SK-N-DZ (cell line): ENCODE measurements around the gene GPRC5B.

Experiments
- DNase-seq: peaks from one replicate; pipeline ENCODE4 v3.0.0-alpha.2; 2015; ENCODE audit warnings: low spot score

The GPRC5B gene

DNA sequence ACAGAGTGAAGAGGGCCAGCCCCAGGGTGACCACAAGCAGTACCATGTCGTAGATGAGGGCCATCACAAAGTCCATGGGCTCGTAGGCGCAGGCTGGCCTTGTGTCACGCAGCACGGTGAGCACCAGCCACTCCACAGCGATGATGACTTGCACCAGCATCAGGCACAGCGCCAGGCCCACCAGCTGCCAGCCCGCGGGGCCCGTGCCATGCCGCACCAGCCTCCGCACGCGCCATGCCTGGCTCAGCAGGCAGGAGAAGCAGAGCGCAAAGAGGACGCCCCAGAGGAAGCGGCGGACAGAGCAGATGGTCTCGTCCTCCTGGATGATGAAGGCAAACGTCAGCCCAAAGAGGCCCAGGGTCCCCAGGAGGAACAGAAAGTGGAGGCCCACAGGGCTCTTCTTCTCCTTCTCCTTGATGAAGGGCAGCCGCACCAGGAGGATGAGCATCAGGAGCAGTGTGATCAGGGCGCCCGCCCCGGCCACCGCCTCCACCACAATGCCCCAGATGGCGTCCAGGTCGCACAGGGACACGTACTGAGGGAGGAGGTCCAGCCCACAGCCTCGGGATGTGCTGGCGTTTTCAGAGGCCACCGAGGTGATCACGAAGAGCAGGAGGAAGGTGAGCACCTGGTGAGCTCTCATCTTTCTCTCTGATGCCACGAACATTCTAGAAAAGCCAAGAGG is 12.3 kb downstream of the GPRC5B start:
- DNase-seq: no peak

DNA sequence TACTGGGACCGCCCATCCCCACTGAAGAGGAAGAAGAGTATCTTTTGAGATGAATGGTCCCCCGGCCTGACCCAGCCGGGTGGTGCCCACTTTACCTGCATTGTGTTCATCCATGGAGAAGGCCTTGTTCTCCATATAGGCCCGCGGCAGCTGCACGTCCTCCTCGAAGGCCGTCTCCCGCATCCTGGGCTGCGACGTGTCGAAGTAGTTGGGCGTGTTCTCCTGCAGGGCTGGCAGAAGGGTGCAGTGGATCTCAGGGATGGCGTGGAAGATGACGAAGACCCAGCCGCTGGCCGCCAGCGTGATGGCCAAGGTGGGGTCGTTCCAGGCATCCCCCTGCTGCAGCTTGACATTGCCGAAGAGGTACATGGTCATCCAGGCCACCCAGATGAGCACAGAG is 12.9 kb downstream of the GPRC5B start:
- no peak for DNase-seq

DNA sequence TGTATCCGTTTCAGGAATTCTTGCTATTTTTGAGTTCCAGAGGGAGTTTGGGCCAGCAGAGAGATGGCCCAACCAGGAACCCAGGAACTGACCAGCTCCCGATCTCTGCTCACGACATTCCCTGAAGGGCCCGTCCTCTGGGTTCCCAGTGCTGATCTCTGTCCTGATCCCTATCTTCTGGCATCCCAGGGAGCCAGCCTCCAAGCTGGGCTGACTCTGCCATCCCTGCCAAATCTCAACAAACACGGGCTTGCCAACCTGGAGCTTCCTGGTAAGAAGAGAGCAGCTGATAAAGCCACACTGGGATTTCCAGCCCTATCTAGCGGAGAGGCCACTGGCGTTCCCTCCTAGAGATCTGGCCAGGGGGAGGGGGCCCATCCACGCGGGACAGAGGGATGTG is 16.2 kb downstream of the GPRC5B start:
- no peak for DNase-seq

DNA sequence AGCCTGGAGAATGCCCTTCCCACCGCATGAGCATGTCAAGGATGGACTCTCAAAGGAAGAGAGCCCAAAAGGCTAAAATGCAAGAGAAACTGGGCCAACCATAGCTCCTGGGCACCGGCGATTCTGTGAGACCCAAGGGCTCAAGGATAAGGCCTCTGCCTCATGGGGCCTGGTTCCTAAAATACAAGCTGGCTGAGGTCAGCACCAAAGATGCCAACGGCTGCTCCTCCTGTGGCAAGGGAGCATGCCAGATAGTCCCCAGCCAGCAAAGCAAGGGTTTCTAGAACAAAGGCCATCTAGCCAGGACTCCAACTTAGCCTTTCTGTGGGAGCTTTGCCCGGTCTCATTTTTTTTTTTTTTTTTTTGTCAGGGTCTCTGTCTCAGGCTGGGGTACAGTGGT is 20.1 kb downstream of the GPRC5B start:
- DNase-seq: no peak

- no peak for DNase-seq
Observed at GRCh38 chr16:19863990-19864389, 20.7 kb downstream of the GPRC5B start.

GRCh38 chr16:19861811-19862327 is 22.8 kb downstream of the GPRC5B start:
- DNase-seq: no peak

GRCh38 chr16:19861133-19861532 is 23.5 kb downstream of the GPRC5B start:
- no peak for DNase-seq

- no peak for DNase-seq
Observed at GRCh38 chr16:19860166-19861041, 24.2 kb downstream of the GPRC5B start.

DNA sequence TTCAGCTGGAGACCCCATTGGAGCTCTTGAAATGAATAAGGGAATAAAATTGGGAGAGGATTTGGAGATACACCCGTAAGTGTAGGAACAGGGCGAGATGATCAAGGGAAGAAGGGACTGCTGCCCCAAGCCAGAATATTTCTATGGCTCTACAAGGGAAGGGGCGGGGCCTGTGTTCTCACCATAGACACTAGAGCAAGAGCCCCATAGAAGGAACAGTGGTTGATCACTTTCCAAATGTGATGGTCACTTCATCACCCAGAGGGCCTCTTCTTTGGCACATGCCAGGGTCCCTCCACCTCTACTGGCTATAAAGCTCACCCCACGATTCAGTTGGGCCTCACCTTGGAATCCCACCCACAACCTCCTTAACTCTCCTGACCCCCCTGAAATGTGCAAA is 25.0 kb downstream of the GPRC5B start:
- no peak for DNase-seq

DNA sequence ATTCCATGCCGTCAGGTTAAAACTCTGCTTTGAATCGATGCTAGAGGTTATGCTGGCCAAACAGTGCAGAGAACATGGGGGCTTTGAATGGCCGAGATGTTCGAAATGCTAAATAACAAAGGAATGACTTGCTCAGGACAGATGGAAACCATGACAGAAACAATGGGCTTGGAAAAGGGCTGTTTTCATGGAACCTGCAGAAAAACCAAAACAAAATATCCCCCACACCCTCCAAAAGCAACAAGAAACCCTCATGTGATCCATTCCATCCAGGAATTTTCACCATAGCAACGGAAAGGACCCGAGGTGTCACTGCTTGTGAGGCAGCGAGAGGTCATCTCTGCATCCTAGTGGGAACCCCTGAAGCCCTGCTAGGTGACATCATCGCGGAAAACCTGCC is 25.5 kb downstream of the GPRC5B start:
- no peak for DNase-seq

- DNase-seq: no peak
Observed at GRCh38 chr16:19858340-19859018, 26.2 kb downstream of the GPRC5B start.

GRCh38 chr16:19857593-19858339 is 26.9 kb downstream of the GPRC5B start:
- DNase-seq: no peak

DNA sequence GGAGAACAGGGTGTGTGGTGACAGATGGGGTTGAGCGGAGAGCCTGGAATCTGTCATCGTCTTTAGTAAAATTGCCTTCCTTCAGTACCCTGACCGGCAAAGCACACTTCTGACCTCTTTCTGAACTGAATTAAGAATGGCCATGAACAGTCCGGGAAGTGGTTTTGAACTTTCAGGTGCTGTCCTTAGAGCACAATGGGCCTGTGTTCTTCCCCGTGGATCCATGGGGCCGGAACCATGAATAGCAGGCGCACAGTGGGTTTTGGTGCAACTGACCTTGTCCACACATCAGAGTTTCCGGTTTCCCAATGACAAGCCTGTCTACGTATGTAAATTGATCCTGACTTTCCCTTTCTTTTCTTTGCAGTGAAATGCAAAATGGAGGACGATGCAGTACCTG is 28.5 kb downstream of the GPRC5B start:
- DNase-seq: no peak

- no peak for DNase-seq
Observed at GRCh38 chr16:19854543-19854876, 30.1 kb downstream of the GPRC5B start.

GRCh38 chr16:19853742-19854542 is 30.7 kb downstream of the GPRC5B start:
- DNase-seq: no peak

DNA sequence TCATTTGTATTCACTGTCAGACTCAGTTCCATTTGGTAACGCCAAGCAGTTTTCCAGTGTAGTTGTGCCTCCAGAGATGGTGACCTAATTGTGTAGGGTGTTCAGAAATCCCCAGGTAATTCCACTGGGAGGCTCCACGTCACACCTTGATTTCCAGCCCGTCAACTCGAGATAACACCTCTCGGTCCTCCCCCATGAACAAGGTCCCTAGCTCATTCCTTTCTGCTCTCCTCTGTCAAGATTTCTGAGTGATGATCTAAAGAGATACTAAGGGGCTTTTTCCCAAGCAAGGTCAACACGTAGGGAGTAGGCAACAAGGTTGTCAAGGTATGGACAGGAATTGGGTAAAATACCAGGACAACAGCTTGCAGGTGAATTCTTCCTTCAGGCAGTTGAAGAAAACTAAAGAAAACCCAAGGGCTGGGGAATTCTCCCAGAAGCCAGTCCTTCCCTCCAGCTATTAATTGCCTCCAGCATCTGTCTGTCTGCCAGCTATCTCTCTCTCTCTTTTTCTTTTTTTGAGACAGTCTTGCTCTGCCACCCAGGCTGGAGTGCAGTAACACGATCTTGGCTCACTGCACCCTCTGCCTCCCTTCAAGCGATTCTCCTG is 31.4 kb downstream of the GPRC5B start:
- DNase-seq: no peak

DNA sequence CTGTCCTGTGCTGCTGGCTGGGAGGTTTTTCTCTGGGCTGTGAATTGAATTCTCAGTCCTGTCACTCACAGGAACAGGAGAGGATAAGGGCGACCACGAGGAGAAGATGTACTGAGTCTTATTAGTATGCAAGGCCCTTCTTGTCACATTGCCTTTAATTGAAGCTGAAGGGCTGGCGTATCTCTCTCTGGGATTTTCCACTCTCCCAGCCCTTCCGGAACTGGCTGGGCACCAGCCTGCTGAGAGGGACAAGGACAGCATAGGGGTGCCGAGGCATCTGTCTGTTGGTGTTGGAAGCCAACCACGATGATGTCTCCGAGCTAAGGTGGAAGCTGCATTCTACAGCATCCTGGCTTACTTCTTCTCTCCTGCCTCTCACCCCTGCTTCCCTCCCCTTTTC is 33.2 kb downstream of the GPRC5B start:
- no peak for DNase-seq

DNA sequence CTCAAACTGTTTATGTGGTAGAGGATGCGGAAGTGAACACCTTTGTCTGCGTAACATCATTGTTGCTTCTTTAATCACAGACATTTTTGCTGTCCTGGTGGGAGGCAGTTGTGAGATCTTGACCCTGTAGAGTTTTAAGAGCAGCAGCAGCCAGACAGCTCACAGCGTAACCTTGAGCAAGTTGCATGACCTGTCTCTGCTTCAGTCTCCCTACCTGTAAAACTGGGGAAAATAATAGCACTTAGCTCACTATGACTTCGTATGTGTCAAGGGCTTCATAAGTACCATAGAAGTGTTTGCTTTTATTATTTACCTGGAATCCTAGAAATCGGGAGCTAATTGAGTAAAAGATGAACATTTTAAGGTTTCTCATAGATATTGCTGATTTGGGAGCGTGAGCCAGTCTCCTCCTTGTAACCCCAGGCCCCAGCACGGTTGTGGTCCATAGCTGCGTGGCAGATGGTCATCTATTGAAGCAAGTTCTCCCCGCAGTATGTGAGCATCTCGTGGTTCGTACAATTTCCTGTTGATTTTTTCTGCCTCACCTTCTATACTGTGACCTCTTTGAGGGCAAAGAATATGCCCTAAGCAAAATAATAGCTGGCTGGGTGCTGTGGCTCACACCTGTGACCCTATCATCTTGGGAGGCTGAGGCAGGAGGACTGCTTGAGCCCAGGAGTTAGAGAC is 34.4 kb downstream of the GPRC5B start:
- DNase-seq: no peak

GRCh38 chr16:19848756-19849155 is 35.9 kb downstream of the GPRC5B start:
- DNase-seq: no peak

GRCh38 chr16:19846436-19846835 is 38.2 kb downstream of the GPRC5B start:
- no peak for DNase-seq
